ENCODE data around the gene CD55. TPM values are rescaled to one million over a fixed set of nuclear protein-coding genes. Genes with fewer than 3 reads are reported as not detected.

Gene CD55
- total and polyA plus RNA-seq, 2 of the 8 experiments (the other 6 are each of a cell fraction or from before 2014, with no cell fraction given), result 20.1 to 22.8 TPM

DNA sequence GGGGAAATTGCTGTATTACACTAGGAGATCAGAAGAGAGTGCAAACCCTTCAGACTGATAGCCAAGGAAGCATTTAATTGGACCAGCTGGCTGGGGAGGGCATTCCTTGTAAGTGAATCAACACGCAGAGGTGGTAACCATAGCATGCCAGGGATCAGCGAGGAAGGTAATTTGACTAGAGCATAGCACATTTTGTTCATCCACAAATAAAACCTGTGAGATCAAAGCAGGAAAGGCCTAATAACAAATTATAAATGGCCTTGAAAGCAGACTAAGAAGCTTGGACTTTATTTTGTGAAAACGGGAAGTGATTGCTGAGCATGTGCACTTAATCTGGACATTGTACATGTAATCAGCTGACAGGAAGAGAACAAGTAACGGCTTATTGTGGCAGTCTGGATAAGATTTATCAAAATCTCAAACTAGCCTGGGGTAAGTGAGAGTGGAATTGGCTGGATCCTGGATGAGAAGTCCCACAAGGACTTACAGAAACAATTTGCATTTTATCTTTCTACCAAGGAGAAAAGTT, 11.7 kb upstream of the CD55 start (continued):
- TF ChIP-seq E2F6 (IDR thresholded peaks at IDR 0.05) (no peak), BCL11A (IDR thresholded peaks at IDR 0.05; ENCODE audit: low read depth in 2 of 2, low read length in 2 of 2) (no peak), CEBPB (IDR thresholded peaks at IDR 0.05; ENCODE audit: low read depth, low read length) (no peak), PHF8 (conservative IDR thresholded peaks at IDR 0.05; ENCODE audit: low read depth, low read length) (no peak)
